K562 (cell line): ENCODE data around the gene ZNF155. TPM values are rescaled to one million over a fixed set of nuclear protein-coding genes. Genes with fewer than 3 reads are reported as not detected.
A peak's percentile ranks its signal among the peaks of the same experiment; 100 is the strongest.

Experiments used
- ARID4B ChIP-seq: sonication (generic); formaldehyde crosslinking; IDR thresholded peaks from 2 replicates; pipeline ENCODE4 v1.8.0; 2022; ENCODE audit warnings: mild to moderate bottlenecking, missing genetic modification reagents
- BRD9 ChIP-seq: fragments of 450-650 bp; IDR thresholded peaks from 2 replicates; pipeline ENCODE4 v1.6.1; 2018; ENCODE audit warnings: low read depth; ENCODE audit not compliant: partially characterized antibody
- CBX1 ChIP-seq: sonication (generic); IDR thresholded peaks from 2 replicates; pipeline ENCODE4 v1.6.1; 2016; ENCODE audit warnings: antibody characterized with exemption, low read depth, mild to moderate bottlenecking
- GABPA ChIP-seq: fragments of 200-800 bp; sonication (Bioruptor generic); conservative IDR thresholded peaks from 2 replicates; pipeline ENCODE4 v1.6.1; 2016; ENCODE audit warnings: low read depth, missing genetic modification characterization, missing compliant biosample characterization
- POLR2AphosphoS5 ChIP-seq: IDR thresholded peaks from 2 replicates; pipeline ENCODE4 v1.6.1; 2011; ENCODE audit warnings: mild to moderate bottlenecking, low read depth, low read length, moderate library complexity; ENCODE audit not compliant: control insufficient read depth, insufficient read depth
- SOX6 ChIP-seq: fragments of 450-650 bp; IDR thresholded peaks from 2 replicates; pipeline ENCODE4 v1.6.1; 2014; ENCODE audit warnings: mild to moderate bottlenecking
- SRSF7 ChIP-seq: fragments of 200-400 bp; formaldehyde crosslinking; optimal IDR thresholded peaks from 2 replicates; pipeline ENCODE3; 2017; ENCODE audit warnings: mild to moderate bottlenecking, low read depth, low read length
- TBL1XR1 ChIP-seq, 2 experiments: IDR thresholded peaks; 2 replicates each; pipeline ENCODE4 v1.6.1; 2012; ENCODE audit warnings: improper control_type of control experiment in 2 of 2, low read length in 2 of 2, mild to moderate bottlenecking in 1 of 2
- TEAD1 ChIP-seq, 2 experiments: fragments of 450-650 bp in 1 of 2; sonication (generic) in 1 of 2; formaldehyde crosslinking; IDR thresholded peaks; 2 replicates each; pipeline versions ENCODE4 v1.4.0 to v1.8.0; 2020 to 2022; ENCODE audit warnings: mild to moderate bottlenecking in 2 of 2, missing genetic modification reagents in 1 of 2
- ZNF263 ChIP-seq: sonication (generic); formaldehyde crosslinking; IDR thresholded peaks from 2 replicates; pipeline ENCODE4 v1.8.0; 2022; ENCODE audit warnings: mild to moderate bottlenecking, missing genetic modification reagents, borderline replicate concordance
- ZNF282 ChIP-seq: sonication (generic); formaldehyde crosslinking; IDR thresholded peaks from 2 replicates; pipeline ENCODE4 v1.8.1; 2023; ENCODE audit warnings: missing genetic modification reagents
- polyA plus RNA-seq, 8 experiments: library from polyadenylated mRNA; depleted of rRNA in 4 of 8; stranded (reverse) in 5 of 8; unstranded in 3 of 8; fragments of >200 nt; fragmentation: Nextera tagmentation in 2 of 8; fragmentation: Illumina TruSeq in 1 of 8; extraction: Ambion mirVana in 2 of 8; extraction: Trizol in 1 of 8; gene quantifications; 2 replicates each; pipeline versions ENCODE4 v1.2.1 to v1.2.3, GENCODE V29; 2011 to 2014; ENCODE audit warnings: inconsistent platforms in 1 of 8, missing spikeins in 1 of 8
- total RNA-seq, 7 experiments: library from RNA; depleted of rRNA in 6 of 7; stranded (reverse); fragments of >200 nt in 6 of 7; fragmentation: Illumina TruSeq in 2 of 7; extraction: Trizol in 2 of 7; gene quantifications; 2 replicates each; pipeline versions ENCODE4 v1.2.1 to v1.2.3, GENCODE V29; 2011 to 2021; ENCODE audit warnings: low replicate concordance in 1 of 7
- TF ChIP-seq, protein P1 (sequence below): fragments of 250-450 bp; sonication (Bioruptor Pico); IDR thresholded peaks from 2 replicates; pipeline ENCODE4 v1.5.0; 2021
- TF ChIP-seq, protein P2 (sequence below), 2 experiments: fragments of 450-650 bp; formaldehyde crosslinking in 1 of 2; IDR thresholded peaks; 2 replicates each; pipeline versions ENCODE4 v1.4.0 to v1.6.1; 2014 to 2020; ENCODE audit warnings: mild to moderate bottlenecking in 2 of 2, borderline replicate concordance in 1 of 2, low read depth in 1 of 2

The ZNF155 gene
- total and polyA plus RNA-seq, 9 of the 15 experiments (the other 6 are each of a cell fraction or from before 2014, with no cell fraction given): 0.09 to 0.76 (median 0.37) TPM

- TF ChIP-seq ZNF282 (no peak), BRD9 (no peak), SRSF7 (no peak), SOX6 (peak; percentile 34; the same call in 1 of the 2 replicates), GABPA (tag) (no peak), POLR2AphosphoS5 (no peak), CBX1 (0 out of 2 replicates have a peak, but pooled peaks have one; percentile 45), TBL1XR1 (IDR thresholded peaks at IDR 0.05; ENCODE audit: low read length in 2 of 2) (no peak), TEAD1 (CRISPR knock-in tag; IDR thresholded peaks at IDR 0.05) (no peak), ARID4B (CRISPR knock-in tag) (no peak), ZNF263 (no peak)
- TF ChIP-seq, protein P1, sequence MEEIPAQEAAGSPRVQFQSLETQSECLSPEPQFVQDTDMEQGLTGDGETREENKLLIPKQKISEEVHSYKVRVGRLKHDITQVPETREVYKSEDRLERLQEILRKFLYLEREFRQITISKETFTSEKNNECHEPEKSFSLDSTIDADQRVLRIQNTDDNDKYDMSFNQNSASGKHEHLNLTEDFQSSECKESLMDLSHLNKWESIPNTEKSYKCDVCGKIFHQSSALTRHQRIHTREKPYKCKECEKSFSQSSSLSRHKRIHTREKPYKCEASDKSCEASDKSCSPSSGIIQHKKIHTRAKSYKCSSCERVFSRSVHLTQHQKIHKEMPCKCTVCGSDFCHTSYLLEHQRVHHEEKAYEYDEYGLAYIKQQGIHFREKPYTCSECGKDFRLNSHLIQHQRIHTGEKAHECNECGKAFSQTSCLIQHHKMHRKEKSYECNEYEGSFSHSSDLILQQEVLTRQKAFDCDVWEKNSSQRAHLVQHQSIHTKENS (CRISPR knock-in tag): no peak
- TF ChIP-seq, protein P2, sequence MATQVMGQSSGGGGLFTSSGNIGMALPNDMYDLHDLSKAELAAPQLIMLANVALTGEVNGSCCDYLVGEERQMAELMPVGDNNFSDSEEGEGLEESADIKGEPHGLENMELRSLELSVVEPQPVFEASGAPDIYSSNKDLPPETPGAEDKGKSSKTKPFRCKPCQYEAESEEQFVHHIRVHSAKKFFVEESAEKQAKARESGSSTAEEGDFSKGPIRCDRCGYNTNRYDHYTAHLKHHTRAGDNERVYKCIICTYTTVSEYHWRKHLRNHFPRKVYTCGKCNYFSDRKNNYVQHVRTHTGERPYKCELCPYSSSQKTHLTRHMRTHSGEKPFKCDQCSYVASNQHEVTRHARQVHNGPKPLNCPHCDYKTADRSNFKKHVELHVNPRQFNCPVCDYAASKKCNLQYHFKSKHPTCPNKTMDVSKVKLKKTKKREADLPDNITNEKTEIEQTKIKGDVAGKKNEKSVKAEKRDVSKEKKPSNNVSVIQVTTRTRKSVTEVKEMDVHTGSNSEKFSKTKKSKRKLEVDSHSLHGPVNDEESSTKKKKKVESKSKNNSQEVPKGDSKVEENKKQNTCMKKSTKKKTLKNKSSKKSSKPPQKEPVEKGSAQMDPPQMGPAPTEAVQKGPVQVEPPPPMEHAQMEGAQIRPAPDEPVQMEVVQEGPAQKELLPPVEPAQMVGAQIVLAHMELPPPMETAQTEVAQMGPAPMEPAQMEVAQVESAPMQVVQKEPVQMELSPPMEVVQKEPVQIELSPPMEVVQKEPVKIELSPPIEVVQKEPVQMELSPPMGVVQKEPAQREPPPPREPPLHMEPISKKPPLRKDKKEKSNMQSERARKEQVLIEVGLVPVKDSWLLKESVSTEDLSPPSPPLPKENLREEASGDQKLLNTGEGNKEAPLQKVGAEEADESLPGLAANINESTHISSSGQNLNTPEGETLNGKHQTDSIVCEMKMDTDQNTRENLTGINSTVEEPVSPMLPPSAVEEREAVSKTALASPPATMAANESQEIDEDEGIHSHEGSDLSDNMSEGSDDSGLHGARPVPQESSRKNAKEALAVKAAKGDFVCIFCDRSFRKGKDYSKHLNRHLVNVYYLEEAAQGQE (IDR thresholded peaks at IDR 0.05; ENCODE audit: borderline replicate concordance): no peak
- TF ChIP-seq, protein P2 (CRISPR knock-in tag; IDR thresholded peaks at IDR 0.05; ENCODE audit: low read depth): no peak
Observed at GRCh38 chr19:44032001-44032610, 48.1 kb downstream of the ZNF155 start (continued).
